Subcutaneous abdominal adipose tissue (tissue), 5 donors: Measurements from ENCODE around the gene PHF2.

Experiments used
- H3K27ac ChIP-seq: one replicate; pipeline ENCODE4 v1.7.0; 2013; ENCODE audit warnings: low read depth, mild to moderate bottlenecking, inconsistent platforms, low read length, moderate library complexity
- H3K27me3 ChIP-seq, 5 donors: one replicate each; pipeline ENCODE4 v1.7.0; 2013; ENCODE audit warnings: low read length in 5 of 5, inconsistent platforms in 1 of 5; ENCODE audit not compliant: control insufficient read depth in 5 of 5, insufficient read depth in 4 of 5
- H3K36me3 ChIP-seq, 5 donors: one replicate each; pipeline ENCODE4 v1.7.0; 2013; ENCODE audit warnings: low read length in 5 of 5; ENCODE audit not compliant: control insufficient read depth in 5 of 5, insufficient read depth in 5 of 5
- H3K4me1 ChIP-seq, 5 donors: one replicate each; pipeline ENCODE4 v1.7.0; 2013; ENCODE audit warnings: low read length in 5 of 5, mild to moderate bottlenecking in 3 of 5, moderate library complexity in 1 of 5; ENCODE audit not compliant: control insufficient read depth in 5 of 5, insufficient read depth in 5 of 5
- H3K4me3 ChIP-seq, 5 donors: one replicate each; pipeline ENCODE4 v1.7.0; 2013; ENCODE audit warnings: low read length in 5 of 5, low read depth in 1 of 5
- H3K9ac ChIP-seq, 5 donors: one replicate each; pipeline ENCODE4 v1.7.0; 2013; ENCODE audit warnings: low read length in 5 of 5, mild to moderate bottlenecking in 4 of 5, moderate library complexity in 3 of 5
- H3K9me3 ChIP-seq, 5 donors: one replicate each; pipeline ENCODE4 v1.7.0; 2013; ENCODE audit warnings: low read length in 5 of 5; ENCODE audit not compliant: control insufficient read depth in 5 of 5
- donor health status: healthy.
- donor health status: healthy.
- donor health status: healthy.
- donor health status: healthy.
- donor health status: healthy.

Gene PHF2

DNA sequence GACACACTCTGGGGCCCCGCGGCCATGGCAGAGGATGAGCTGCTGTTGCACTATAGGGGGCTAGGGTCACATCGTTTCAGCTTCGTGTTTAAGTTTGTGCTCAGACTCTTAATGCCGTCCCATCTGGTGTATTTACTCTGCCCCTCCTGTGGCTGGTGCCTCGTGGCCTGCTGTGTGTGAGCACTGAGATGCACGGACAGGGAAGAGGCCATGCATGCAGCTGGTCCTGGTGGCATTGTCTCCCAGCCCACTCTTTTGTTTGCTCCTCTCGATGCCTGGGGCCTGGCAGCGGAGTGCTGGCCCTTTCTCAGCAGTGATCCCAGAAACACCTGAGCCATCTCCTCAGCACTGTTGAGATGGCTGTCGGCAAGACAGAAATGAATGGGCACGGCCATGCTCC lies 30.0 kb upstream of the PHF2 start:
- H3K9ac ChIP-seq = no peak overlapping the region
- H3K4me3 ChIP-seq = no peak overlapping the region
- H3K9me3 ChIP-seq = no peaks in the 10 kb centered on the region
- peaks cover 0 to 6% (median 0%) of the 10 kb centered on the region in 5 donors for H3K4me1 ChIP-seq
- no peaks in the 10 kb centered on the region for H3K27me3 ChIP-seq
- no peak overlapping the region for H3K27ac ChIP-seq
- peaks cover 11 to 56% (median 48%) of the 10 kb centered on the region in 5 donors for H3K36me3 ChIP-seq

DNA sequence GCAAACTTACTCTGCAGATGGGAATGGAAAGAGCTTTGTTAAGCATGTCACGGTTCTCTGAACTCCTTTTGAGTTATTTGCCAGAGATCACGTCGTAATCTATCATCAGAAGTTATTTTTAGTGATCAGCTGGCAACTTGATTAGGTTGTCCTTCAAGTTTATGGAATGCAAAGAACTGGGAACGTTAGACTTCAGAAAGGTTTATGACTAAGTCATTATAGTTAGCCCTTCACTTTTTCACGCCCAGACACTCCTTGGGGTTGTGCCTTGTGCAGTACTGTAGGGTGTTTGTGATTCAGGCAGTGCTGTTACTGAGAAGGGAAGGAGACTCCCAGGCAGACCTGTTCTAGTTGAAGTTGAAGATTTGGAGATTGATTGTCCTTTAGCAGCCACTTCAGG lies 26.8 kb upstream of the PHF2 start:
- no peak overlapping the region for H3K9ac ChIP-seq
- H3K4me1 ChIP-seq = no peaks in the 10 kb centered on the region
- H3K27ac ChIP-seq = no peak overlapping the region
- H3K27me3 ChIP-seq = no peaks in the 10 kb centered on the region
- H3K36me3 ChIP-seq = peaks cover 20 to 55% (median 49%) of the 10 kb centered on the region in 5 donors
- no peaks in the 10 kb centered on the region for H3K9me3 ChIP-seq
- no peak overlapping the region for H3K4me3 ChIP-seq

DNA sequence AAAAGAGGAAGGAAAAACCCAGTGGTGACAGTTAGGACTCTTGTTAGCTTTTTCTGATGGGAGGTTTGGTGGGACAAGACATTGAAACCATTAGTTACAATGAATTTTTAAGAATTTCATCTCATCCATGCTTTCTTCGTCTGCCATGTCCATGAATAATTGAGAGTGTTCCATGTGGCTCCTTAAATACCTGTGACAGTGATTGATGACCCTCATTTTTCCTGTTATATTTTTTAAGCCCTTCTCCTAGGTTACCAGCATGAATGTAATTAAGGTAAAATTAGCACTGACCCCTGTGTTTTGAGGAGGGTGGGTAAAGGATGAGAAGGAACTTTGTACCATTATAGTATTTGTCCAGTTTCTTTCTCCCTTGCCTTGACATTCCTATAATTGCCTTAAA lies 23.5 kb upstream of the PHF2 start:
- Histone ChIP-seq H3K9ac (no peak overlapping the region), H3K36me3 (peaks cover 37 to 56% (median 51%) of the 10 kb centered on the region in 5 donors), H3K4me3 (no peak overlapping the region), H3K27me3 (no peaks in the 10 kb centered on the region), H3K27ac (no peak overlapping the region), H3K4me1 (no peaks in the 10 kb centered on the region), H3K9me3 (no peaks in the 10 kb centered on the region)

DNA sequence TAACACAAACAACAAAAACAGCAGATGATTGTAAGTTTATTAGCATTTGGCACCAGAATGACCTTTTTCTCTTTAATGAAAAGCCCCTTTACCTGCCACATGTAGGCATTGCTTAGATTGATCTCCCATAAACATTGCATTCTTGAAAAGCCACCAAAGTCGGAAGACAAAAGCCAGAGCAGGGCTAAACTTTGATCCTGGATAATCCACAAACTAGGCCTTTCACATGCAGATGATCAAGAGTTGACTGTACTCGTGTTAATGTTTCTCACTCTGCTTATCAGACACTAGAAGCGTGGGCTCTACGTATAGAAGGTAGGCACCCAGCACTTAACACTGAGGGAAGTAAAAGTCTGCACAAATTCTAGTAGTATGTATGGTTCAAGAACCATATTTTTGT lies 21.0 kb upstream of the PHF2 start:
- no peak overlapping the region for H3K9ac ChIP-seq
- no peak overlapping the region for H3K27ac ChIP-seq
- H3K36me3 ChIP-seq = peaks cover 35 to 71% (median 64%) of the 10 kb centered on the region in 5 donors
- H3K4me1 ChIP-seq = no peaks in the 10 kb centered on the region
- no peaks in the 10 kb centered on the region for H3K27me3 ChIP-seq
- H3K9me3 ChIP-seq = no peaks in the 10 kb centered on the region
- H3K4me3 ChIP-seq = no peak overlapping the region

DNA sequence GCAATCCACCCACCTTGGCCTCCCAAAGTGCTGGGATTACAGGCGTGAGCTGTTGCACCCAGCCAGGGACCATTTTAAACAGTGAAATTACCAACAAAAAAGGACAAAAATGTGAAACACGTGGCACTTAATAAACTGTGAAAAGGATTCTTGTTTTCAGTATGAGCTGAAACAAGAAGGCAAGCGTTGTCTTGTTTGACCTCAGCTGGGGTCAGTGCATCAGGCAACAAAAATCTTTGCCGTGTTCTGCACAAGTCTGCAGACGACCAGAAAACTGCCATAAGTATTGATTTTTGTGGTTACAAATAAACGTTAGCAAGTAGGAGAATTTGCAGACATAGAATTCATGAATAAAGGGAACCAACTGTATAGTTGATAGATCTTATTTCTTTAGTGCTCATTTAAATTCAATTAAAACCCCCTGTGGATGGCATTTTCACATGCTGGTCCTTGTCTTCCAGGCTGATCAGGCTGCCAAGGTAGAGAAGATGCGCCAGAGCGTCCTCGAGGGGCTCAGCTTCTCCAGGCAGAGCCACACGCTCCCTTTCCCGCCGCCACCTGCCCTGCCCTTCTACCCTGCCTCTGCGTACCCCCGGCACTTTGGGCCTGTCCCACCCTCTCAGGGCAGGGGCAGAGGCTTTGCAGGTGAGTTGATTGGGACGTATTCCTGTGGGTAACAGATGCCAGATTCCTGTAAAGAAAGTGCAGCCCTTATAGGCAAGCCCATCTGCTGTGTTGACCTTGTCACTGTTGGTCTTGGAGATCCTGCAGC lies 18.8 kb upstream of the PHF2 start:
- Histone ChIP-seq H3K27ac (no peak overlapping the region), H3K4me3 (no peak overlapping the region), H3K27me3 (no peaks in the 10 kb centered on the region), H3K36me3 (peaks cover 28 to 80% (median 63%) of the 10 kb centered on the region in 5 donors), H3K9ac (no peak overlapping the region), H3K4me1 (no peaks in the 10 kb centered on the region), H3K9me3 (no peaks in the 10 kb centered on the region)

DNA sequence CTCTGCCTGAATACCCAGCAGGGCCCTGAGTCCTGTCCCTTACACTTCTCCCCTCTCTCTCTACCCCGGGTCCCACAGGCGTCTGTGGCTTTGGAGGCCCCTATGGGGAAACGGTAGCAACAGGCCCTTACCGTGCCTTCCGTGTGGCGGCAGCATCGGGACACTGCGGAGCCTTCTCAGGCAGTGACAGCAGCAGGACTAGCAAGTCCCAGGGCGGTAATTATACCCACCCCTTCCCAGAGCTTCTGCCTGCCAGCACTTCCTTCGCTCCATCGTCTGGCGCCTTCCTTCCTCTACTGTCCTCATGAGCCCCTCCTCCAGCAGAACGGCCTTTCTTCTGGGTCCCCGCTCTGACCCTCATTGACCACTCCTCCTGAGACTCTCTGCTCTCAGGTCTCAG lies 17.9 kb upstream of the PHF2 start:
- no peak overlapping the region for H3K9ac ChIP-seq
- no peaks in the 10 kb centered on the region for H3K4me1 ChIP-seq
- no peaks in the 10 kb centered on the region for H3K9me3 ChIP-seq
- H3K27ac ChIP-seq = no peak overlapping the region
- no peak overlapping the region for H3K4me3 ChIP-seq
- no peaks in the 10 kb centered on the region for H3K27me3 ChIP-seq
- peaks cover 32 to 82% (median 72%) of the 10 kb centered on the region in 5 donors for H3K36me3 ChIP-seq

DNA sequence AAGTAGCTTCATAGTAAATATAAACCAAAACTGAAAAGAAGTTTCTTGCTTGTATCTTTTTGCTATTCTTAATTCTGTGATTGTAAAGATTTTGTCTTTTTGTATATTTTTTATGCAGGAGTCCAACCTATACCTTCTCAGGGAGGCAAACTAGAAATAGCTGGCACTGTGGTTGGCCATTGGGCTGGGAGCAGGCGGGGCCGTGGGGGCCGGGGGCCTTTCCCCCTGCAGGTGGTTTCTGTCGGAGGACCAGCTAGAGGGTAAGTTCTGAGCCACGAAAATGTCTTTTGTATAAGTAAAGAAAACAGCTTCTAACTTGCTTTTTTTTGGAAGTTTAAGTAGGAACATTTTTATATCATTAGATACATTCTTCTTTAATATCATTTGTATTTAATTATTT lies 15.4 kb upstream of the PHF2 start:
- Histone ChIP-seq H3K27ac (no peak overlapping the region), H3K36me3 (peaks cover 27 to 80% (median 66%) of the 10 kb centered on the region in 5 donors), H3K4me3 (no peak overlapping the region), H3K27me3 (no peaks in the 10 kb centered on the region), H3K9me3 (no peaks in the 10 kb centered on the region), H3K4me1 (peaks cover 0 to under 1% (median 0%) of the 10 kb centered on the region in 5 donors), H3K9ac (no peak overlapping the region)

DNA sequence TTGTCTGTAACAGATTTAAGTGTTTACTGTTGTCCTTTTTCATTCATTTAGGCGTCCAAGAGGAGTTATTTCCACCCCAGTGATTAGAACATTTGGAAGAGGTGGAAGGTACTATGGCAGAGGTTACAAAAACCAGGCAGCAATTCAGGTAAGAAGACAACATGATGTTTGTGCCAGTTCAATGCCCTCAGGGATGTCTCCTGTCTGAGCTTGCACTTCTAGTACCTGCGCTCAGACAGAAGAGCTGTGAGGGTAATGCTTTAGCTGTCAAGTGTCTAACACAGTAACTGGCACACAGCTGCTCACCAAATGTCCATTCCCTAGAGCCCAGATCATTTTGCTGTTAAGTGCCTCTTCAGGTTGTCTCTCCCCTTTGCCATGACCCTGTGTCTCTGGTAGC lies 14.2 kb upstream of the PHF2 start:
- Histone ChIP-seq H3K27ac (no peak overlapping the region), H3K4me1 (peaks cover 2 to 9% (median 7%) of the 10 kb centered on the region in 5 donors), H3K36me3 (peaks cover 21 to 71% (median 60%) of the 10 kb centered on the region in 5 donors)

DNA sequence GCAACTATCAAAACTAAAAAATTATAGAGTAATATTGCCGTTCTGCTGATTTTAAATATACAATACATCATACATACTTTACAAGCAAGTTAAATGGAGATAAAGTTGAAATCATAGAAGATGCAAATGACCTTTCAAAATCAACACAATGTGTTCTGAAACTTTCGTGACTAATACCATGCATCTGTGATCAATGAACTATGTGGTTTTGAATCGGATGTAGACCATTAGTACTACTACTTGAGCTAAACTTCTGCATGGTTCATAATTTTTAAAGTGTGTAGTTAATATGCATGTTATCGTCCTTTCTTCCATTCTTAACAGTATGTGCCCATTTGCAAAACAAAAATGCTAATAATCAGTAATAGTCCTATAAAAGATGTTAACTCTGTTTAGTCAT lies 11.3 kb upstream of the PHF2 start:
- H3K27ac ChIP-seq = no peak overlapping the region
- H3K9me3 ChIP-seq = no peaks in the 10 kb centered on the region
- peaks cover 21 to 42% (median 35%) of the 10 kb centered on the region in 5 donors for H3K36me3 ChIP-seq
- no peaks in the 10 kb centered on the region for H3K27me3 ChIP-seq
- H3K4me3 ChIP-seq = no peak overlapping the region
- no peak overlapping the region for H3K9ac ChIP-seq
- peaks cover 2 to 14% (median 14%) of the 10 kb centered on the region in 5 donors for H3K4me1 ChIP-seq

More for the DNA sequence above, 14.2 kb upstream of the PHF2 start:
- Histone ChIP-seq H3K27me3 (no peaks in the 10 kb centered on the region), H3K9ac (no peak overlapping the region), H3K9me3 (no peaks in the 10 kb centered on the region), H3K4me3 (no peak overlapping the region)

DNA sequence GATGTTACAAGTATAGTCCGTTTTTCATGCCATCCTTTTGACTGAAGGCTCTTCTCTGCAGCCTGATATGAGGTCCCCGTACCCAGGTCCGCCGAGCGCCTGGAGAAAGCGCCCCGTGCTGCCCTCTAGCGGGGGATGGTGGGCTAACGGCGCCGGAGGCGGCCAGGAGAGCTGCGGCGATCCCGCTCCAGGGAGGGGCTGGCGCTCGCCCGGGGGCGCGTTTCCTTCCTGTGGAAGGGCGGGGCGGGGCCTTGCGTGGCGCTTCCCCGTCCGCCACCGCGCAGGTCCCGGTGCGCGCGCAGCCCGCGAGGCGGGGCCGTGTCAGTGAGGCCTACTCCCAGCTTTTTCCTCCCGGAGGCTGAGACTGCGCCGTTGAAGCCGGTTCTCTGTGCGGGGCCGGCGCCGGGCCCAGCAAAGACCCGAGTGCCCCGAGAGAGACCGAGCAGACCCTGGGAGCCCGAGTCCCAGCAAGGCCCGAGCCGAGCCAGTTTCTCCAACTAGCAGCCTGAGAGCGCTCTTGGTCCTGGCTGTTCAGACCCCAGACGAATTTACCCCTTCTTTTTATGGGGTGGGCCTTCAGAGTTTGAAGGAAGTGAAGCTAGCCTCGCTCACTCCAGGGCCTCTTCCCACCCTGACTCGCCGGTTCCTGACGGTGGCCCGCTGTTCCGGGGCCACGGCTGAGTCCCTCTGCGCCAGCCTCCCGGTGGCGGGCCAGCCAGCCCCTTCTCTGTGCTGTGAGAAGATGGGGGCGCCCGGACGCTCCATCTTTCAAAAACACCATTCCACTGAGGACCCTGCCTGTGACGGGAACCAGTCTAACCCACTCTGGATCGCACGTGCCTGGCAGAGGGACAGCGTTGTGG lies 9.7 kb upstream of the PHF2 start:
- peaks cover 2 to 14% (median 14%) of the 10 kb centered on the region in 5 donors for H3K4me1 ChIP-seq
- H3K36me3 ChIP-seq = peaks cover 16 to 32% (median 27%) of the 10 kb centered on the region in 5 donors
- H3K27ac ChIP-seq = peak overlapping the region; percentile 94
- H3K4me3 ChIP-seq = peak overlapping the region; percentile 66 to 81 (median 74)
- H3K27me3 ChIP-seq = no peaks in the 10 kb centered on the region
- H3K9ac ChIP-seq = peak overlapping the region; percentile 85 to 99 (median 93)
- H3K9me3 ChIP-seq = peaks cover 0 to 7% (median 0%) of the 10 kb centered on the region in 5 donors
